Measurements from ENCODE around the gene SLC41A3.

DNA sequence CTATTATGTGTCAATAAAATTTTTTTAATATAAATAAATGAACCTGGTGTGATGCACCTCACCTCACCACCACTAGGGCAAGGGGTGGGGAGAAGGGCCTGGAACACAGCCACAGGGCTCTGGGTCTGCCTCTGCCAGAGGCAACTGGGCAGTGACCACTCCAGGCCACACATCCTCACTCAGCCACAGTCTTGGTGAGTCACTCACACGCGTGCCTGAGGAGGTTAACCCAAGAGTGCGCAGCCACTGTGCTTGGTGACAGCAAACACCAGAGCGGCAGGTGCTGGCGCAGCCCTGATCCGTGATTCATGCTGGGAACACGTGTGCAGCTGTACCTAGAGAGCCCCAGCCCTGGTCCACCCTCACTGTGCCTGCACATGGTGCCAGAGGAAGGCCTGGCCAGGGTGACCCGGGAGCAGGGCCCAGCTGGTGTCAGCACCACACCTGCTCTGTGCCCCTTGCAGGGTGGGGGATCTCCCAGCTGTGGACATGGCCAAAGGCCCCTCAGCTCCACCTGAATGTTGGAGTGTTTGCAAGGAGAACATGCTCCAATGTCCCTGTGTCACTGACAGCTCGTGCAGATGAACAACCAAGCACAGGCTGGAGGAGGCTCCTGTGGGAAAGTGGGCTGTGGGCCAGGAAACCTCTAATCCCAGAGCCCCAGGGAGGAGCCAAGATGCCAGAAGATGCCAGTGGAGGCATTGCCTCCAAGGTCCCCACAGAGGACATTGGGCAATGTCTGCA is 2.1 kb downstream of the SLC41A3 start:
- TF ChIP-seq, protein P1, sequence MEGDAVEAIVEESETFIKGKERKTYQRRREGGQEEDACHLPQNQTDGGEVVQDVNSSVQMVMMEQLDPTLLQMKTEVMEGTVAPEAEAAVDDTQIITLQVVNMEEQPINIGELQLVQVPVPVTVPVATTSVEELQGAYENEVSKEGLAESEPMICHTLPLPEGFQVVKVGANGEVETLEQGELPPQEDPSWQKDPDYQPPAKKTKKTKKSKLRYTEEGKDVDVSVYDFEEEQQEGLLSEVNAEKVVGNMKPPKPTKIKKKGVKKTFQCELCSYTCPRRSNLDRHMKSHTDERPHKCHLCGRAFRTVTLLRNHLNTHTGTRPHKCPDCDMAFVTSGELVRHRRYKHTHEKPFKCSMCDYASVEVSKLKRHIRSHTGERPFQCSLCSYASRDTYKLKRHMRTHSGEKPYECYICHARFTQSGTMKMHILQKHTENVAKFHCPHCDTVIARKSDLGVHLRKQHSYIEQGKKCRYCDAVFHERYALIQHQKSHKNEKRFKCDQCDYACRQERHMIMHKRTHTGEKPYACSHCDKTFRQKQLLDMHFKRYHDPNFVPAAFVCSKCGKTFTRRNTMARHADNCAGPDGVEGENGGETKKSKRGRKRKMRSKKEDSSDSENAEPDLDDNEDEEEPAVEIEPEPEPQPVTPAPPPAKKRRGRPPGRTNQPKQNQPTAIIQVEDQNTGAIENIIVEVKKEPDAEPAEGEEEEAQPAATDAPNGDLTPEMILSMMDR (IDR thresholded peaks at IDR 0.05; ENCODE audit: low read length), result peak; percentile 30
- no peak for TF ChIP-seq EZH2 (IDR thresholded peaks at IDR 0.05; ENCODE audit: borderline replicate concordance, low read length)
